IMR-90 (cell line): Measurements from ENCODE around the gene PCYOX1L. TPM values are rescaled to one million over a fixed set of nuclear protein-coding genes. Genes with fewer than 3 reads are reported as not detected.

Experiments
- ATAC-seq: fragments of 200-7000 bp; cut with Tn5 transposase; 2 replicates; pipeline ENCODE4 v1.9.1; 2020; ENCODE audit warnings: low read depth, mild to moderate bottlenecking, moderate library complexity
- BruUV-seq: library from RNA; stranded (reverse); fragments of 400-500 nt; replicated peaks from 2 replicates; lab custom pipeline; 2021; lab: Mats Ljungman, UMichigan
- CTCF ChIA-PET: fragments of 300-600 bp; formaldehyde crosslinking; extraction: SDS; loops from one replicate; lab custom pipeline; 2021; ENCODE audit warnings: antibody characterized with exemption; lab: Yijun Ruan, JAX
- POLR2A ChIA-PET: fragments of 300-600 bp; sonication (Branson Sonifier 250); formaldehyde crosslinking; loops from one replicate; lab custom pipeline; 2022; ENCODE audit warnings: antibody characterized with exemption; ENCODE audit not compliant: unreplicated experiment; lab: Charles Lee
- DNase-seq: peaks from one replicate; pipeline ENCODE4 v3.0.0; 2013
- H2AFZ ChIP-seq: replicated peaks from 2 replicates; pipeline ENCODE3; 2013; ENCODE audit warnings: low read length, mild to moderate bottlenecking; ENCODE audit not compliant: poor library complexity
- H2AK5ac ChIP-seq: 2 replicates; pipeline ENCODE4 v1.6.1; 2013; ENCODE audit warnings: low read depth, low read length, inconsistent platforms
- H2AK9ac ChIP-seq: replicated peaks from 2 replicates; pipeline ENCODE3; 2013; ENCODE audit warnings: mild to moderate bottlenecking, low read depth, low read length, moderate library complexity; ENCODE audit not compliant: poor library complexity
- H2BK120ac ChIP-seq: 2 replicates; pipeline ENCODE4 v1.6.1; 2013; ENCODE audit warnings: low read depth, low read length, inconsistent platforms
- H2BK15ac ChIP-seq: 3 replicates; pipeline ENCODE4 v1.6.1; 2013; ENCODE audit warnings: low read depth, low read length, inconsistent platforms
- H2BK20ac ChIP-seq: 2 replicates; pipeline ENCODE4 v1.6.1; 2013; ENCODE audit warnings: low read depth, mild to moderate bottlenecking, inconsistent platforms, low read length, moderate library complexity
- H2BK5ac ChIP-seq: 2 replicates; pipeline ENCODE4 v1.6.1; 2013; ENCODE audit warnings: mild to moderate bottlenecking, low read depth, low read length, inconsistent platforms; ENCODE audit not compliant: poor library complexity, severe bottlenecking
- H3K14ac ChIP-seq: replicated peaks from 2 replicates; pipeline ENCODE4 v1.6.1; 2013; ENCODE audit warnings: low read depth, low read length, inconsistent platforms
- H3K18ac ChIP-seq: 2 replicates; pipeline ENCODE4 v1.6.1; 2013; ENCODE audit warnings: low read depth, low read length, control low read depth
- H3K23ac ChIP-seq: 2 replicates; pipeline ENCODE4 v1.6.1; 2013; ENCODE audit warnings: low read depth, low read length, inconsistent platforms
- H3K27ac ChIP-seq: 2 replicates; pipeline ENCODE4 v1.5.1; 2013; ENCODE audit warnings: mild to moderate bottlenecking, control low read depth, low read length; ENCODE audit not compliant: insufficient read depth
- H3K27me3 ChIP-seq: 2 replicates; pipeline ENCODE4 v1.6.1; 2013; ENCODE audit warnings: low read length; ENCODE audit not compliant: control insufficient read depth, insufficient read depth
- H3K36me3 ChIP-seq: 2 replicates; pipeline ENCODE4 v1.6.1; 2013; ENCODE audit warnings: low read length, mixed read lengths; ENCODE audit not compliant: control insufficient read depth, insufficient read depth
- H3K4ac ChIP-seq: 2 replicates; pipeline ENCODE4 v1.6.1; 2013; ENCODE audit warnings: low read depth, low read length, inconsistent platforms
- H3K4me1 ChIP-seq: 2 replicates; pipeline ENCODE4 v1.6.1; 2013; ENCODE audit warnings: low read length, mixed read lengths; ENCODE audit not compliant: control insufficient read depth, insufficient read depth
- H3K4me2 ChIP-seq: 2 replicates; pipeline ENCODE4 v1.6.1; 2013; ENCODE audit warnings: low read depth, mild to moderate bottlenecking, control low read depth, low read length, moderate library complexity
- H3K4me3 ChIP-seq: 2 replicates; pipeline ENCODE4 v1.5.1; 2013; ENCODE audit warnings: low read depth, mild to moderate bottlenecking, control low read depth, low read length, moderate library complexity; ENCODE audit not compliant: insufficient read depth
- H3K56ac ChIP-seq: 2 replicates; pipeline ENCODE4 v1.6.1; 2013; ENCODE audit warnings: low read length, inconsistent platforms; ENCODE audit not compliant: insufficient read depth; ENCODE audit errors: extremely low read depth
- H3K79me1 ChIP-seq, 2 experiments: 2 replicates each; pipeline ENCODE4 v1.6.1; 2013; ENCODE audit warnings: low read length in 2 of 2, inconsistent platforms in 1 of 2, low read depth in 1 of 2
- H3K9ac ChIP-seq: 2 replicates; pipeline ENCODE4 v1.6.1; 2013; ENCODE audit warnings: low read depth, low read length, control low read depth
- H3K9me1 ChIP-seq: 2 replicates; pipeline ENCODE4 v1.6.1; 2013; ENCODE audit warnings: low read length, inconsistent platforms; ENCODE audit not compliant: insufficient read depth
- H3K9me3 ChIP-seq: 2 replicates; pipeline ENCODE4 v1.6.1; 2013; ENCODE audit warnings: low read length; ENCODE audit not compliant: control insufficient read depth, insufficient read depth
- H4K20me1 ChIP-seq: 2 replicates; pipeline ENCODE4 v1.6.1; 2013; ENCODE audit warnings: low read length, inconsistent platforms; ENCODE audit not compliant: insufficient read depth
- H4K5ac ChIP-seq: 2 replicates; pipeline ENCODE4 v1.6.1; 2013; ENCODE audit warnings: mild to moderate bottlenecking, low read depth, low read length, control low read depth
- H4K8ac ChIP-seq, 2 experiments: 2 replicates each; pipeline ENCODE4 v1.6.1; 2013; ENCODE audit warnings: low read depth in 2 of 2, low read length in 2 of 2, control low read depth in 1 of 2, inconsistent platforms in 1 of 2
- H4K91ac ChIP-seq: 2 replicates; pipeline ENCODE4 v1.6.1; 2013; ENCODE audit warnings: low read depth, low read length, inconsistent platforms; ENCODE audit not compliant: insufficient read depth
- BHLHE40 ChIP-seq: fragments of 150-350 bp; IDR thresholded peaks from 2 replicates; pipeline ENCODE4 v1.6.1; 2016; ENCODE audit warnings: mild to moderate bottlenecking, low read depth, low read length
- RFX5 ChIP-seq: IDR thresholded peaks from 2 replicates; pipeline ENCODE4 v1.8.0; 2012; ENCODE audit warnings: low read depth, mild to moderate bottlenecking, low read length, moderate library complexity
- WGBS, 2 experiments: methylation state at CpG; one replicate each; pipeline versions ENCODE4 v1.1.5 to v1.1.7; 2013; ENCODE audit warnings: missing lambda C conversion rate in 2 of 2; ENCODE audit not compliant: insufficient read length in 1 of 2; ENCODE audit errors: extremely low coverage in 2 of 2; 5-methylcytosine and 5-hydroxymethylcytosine counted together
- dilution Hi-C: fragments of 300-500 bp; cut with HindIII; formaldehyde crosslinking; loops from one replicate; pipeline ENCODE4 v1.14.3; 2018; ENCODE audit warnings: low sequenced_read_pairs; ENCODE audit not compliant: unreplicated experiment
- in situ Hi-C: fragments of 300-500 bp; cut with MboI; formaldehyde crosslinking; loops from 3 replicates; pipeline ENCODE4 v1.14.3; 2019; ENCODE audit warnings: low sequenced_read_pairs, inconsistent platforms, mixed read lengths
- intact Hi-C: fragments of 100-400 bp; cut with micrococcal nuclease; formaldehyde crosslinking; loops from 2 replicates; pipeline ENCODE4 v1.10.0; 2022
- polyA plus RNA-seq, 3 experiments: library from polyadenylated mRNA; depleted of rRNA; stranded (reverse); fragments of >200 nt; gene quantifications; 2 replicates each; pipeline ENCODE4 v1.2.3, GENCODE V29; 2012; ENCODE audit warnings: low replicate concordance in 1 of 3
- total RNA-seq: library from RNA; depleted of rRNA; stranded (reverse); fragments of >200 nt; gene quantifications from 2 replicates; pipeline ENCODE4 v1.2.3, GENCODE V29; 2012
- TF ChIP-seq, protein P1 (sequence below): fragments of 150-350 bp; IDR thresholded peaks from 2 replicates; pipeline ENCODE4 v1.6.1; 2016; ENCODE audit warnings: low read depth, mild to moderate bottlenecking, low read length, moderate library complexity, borderline replicate concordance
- TF ChIP-seq, protein P2 (sequence below): fragments of 150-350 bp; IDR thresholded peaks from 2 replicates; pipeline ENCODE4 v1.6.1; 2017; ENCODE audit warnings: mild to moderate bottlenecking, antibody characterized with exemption, low read length, low read depth

Gene PCYOX1L
- total and polyA plus RNA-seq, 2 of the 4 experiments (the other 2 are of a cell fraction), result 7.0 to 14.3 TPM

DNA sequence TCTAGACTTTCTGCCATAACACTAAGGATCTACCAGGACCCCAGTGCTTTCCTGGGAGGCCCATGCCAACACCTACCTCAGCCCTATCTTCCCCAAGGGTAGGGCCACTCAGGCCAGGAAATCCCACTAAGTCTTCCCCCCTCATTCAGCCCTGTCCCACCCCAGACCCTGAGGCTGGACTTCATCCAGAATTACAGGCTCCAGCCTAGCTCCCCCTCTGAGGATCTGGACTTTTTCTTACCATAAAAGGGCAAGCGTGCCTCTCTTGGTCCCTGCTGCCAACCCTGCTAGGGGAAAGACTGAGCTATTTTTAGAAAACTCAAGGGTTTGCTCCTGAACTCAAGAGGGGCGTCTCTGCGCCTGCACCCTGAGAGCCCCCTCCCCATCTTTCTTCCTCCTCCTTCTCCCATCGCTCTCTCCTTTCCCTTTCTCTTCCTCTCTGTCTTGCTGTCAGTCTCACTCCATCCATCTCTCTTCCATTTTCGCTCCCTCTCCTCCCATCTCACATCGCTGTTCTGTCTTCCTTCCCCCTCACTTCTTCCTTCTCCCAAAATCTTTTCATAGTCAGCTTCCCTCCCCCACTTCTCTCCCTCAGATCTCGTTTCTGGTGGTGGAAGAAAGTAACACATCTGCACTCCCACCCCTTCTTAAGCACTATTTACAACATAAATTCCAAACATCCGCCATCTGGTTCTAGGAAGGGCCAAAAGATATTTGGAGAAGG is 59.3 kb downstream of the PCYOX1L start:
- peak overlapping the region; percentile 99 for H2BK120ac ChIP-seq
- H2BK20ac ChIP-seq, result peak overlapping the region; percentile 99
- peak overlapping the region; percentile 84 to 98 for H4K8ac ChIP-seq
- peaks cover 17 to 87% of the 10 kb centered on the region in 2 experiments for H3K79me1 ChIP-seq
- no peaks in the 10 kb centered on the region for H3K27me3 ChIP-seq
- H3K4me2 ChIP-seq, result peak overlapping the region; percentile 85
- peak overlapping the region; percentile 99 for H3K27ac ChIP-seq
- H3K56ac ChIP-seq, result peak overlapping the region; percentile 97
- peak overlapping the region; percentile 99 for H2AK5ac ChIP-seq
- ATAC-seq, result peak; percentile 34
- H4K91ac ChIP-seq, result peak overlapping the region; percentile 98
- peaks cover 79% of the 10 kb centered on the region for H3K4me1 ChIP-seq
- H2BK15ac ChIP-seq, result peak overlapping the region; percentile 96; the same call in 2 of the 3 replicates
- ChIA-PET POLR2A (interaction anchor here (1.1 to 1.4 kb wide), 2 partner anchors 9 to 11 kb away, joined by 3 to 5 read pairs; no protein-coding TSS in a partner anchor), CTCF (no interaction called here)
- H2AFZ ChIP-seq, result peak overlapping the region; percentile 72
- DNase-seq, result peak; percentile 91
- H3K23ac ChIP-seq, result peak overlapping the region; percentile 99
- peak overlapping the region; percentile 93 for H3K9ac ChIP-seq
- intact Hi-C loops (no loop called here), dilution Hi-C loops (no loop called here), in situ Hi-C loops (no loop called here)
- peak overlapping the region; percentile 99 for H3K14ac ChIP-seq
- H2AK9ac ChIP-seq, result peak overlapping the region; percentile 99
- H3K36me3 ChIP-seq, result peaks cover 82% of the 10 kb centered on the region
- no peak for TF ChIP-seq RFX5
- TF ChIP-seq, protein P1, sequence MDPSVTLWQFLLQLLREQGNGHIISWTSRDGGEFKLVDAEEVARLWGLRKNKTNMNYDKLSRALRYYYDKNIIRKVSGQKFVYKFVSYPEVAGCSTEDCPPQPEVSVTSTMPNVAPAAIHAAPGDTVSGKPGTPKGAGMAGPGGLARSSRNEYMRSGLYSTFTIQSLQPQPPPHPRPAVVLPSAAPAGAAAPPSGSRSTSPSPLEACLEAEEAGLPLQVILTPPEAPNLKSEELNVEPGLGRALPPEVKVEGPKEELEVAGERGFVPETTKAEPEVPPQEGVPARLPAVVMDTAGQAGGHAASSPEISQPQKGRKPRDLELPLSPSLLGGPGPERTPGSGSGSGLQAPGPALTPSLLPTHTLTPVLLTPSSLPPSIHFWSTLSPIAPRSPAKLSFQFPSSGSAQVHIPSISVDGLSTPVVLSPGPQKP, result no peak
- TF ChIP-seq BHLHE40, result peak; percentile 30; the same call in 1 of the 2 replicates
- TF ChIP-seq, protein P2, sequence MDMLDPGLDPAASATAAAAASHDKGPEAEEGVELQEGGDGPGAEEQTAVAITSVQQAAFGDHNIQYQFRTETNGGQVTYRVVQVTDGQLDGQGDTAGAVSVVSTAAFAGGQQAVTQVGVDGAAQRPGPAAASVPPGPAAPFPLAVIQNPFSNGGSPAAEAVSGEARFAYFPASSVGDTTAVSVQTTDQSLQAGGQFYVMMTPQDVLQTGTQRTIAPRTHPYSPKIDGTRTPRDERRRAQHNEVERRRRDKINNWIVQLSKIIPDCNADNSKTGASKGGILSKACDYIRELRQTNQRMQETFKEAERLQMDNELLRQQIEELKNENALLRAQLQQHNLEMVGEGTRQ, result no peak
- no peak overlapping the region for H3K4me3 ChIP-seq
- no peaks in the 10 kb centered on the region for H3K9me3 ChIP-seq
- H3K18ac ChIP-seq, result peak overlapping the region; percentile 96
- peaks cover 32% of the 10 kb centered on the region for H3K9me1 ChIP-seq
- H2BK5ac ChIP-seq, result peak overlapping the region; percentile 98
- BruUV-seq, result no TSS peak
- H4K5ac ChIP-seq, result peak overlapping the region; percentile 98
- WGBS, 2 experiments, result 10% methylated on average over 4 of the region's 8 CpGs; no CpG with 5 or more reads in 1 of the 2 experiments
- peaks cover 88% of the 10 kb centered on the region for H4K20me1 ChIP-seq
- H3K4ac ChIP-seq, result peak overlapping the region; percentile 99
